Measurements from ENCODE around the gene ZBTB8A.

GRCh38 chr1:32580348-32581017 is 41.3 kb downstream of the ZBTB8A start:
- TF ChIP-seq, protein P1, sequence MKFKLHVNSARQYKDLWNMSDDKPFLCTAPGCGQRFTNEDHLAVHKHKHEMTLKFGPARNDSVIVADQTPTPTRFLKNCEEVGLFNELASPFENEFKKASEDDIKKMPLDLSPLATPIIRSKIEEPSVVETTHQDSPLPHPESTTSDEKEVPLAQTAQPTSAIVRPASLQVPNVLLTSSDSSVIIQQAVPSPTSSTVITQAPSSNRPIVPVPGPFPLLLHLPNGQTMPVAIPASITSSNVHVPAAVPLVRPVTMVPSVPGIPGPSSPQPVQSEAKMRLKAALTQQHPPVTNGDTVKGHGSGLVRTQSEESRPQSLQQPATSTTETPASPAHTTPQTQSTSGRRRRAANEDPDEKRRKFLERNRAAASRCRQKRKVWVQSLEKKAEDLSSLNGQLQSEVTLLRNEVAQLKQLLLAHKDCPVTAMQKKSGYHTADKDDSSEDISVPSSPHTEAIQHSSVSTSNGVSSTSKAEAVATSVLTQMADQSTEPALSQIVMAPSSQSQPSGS (IDR thresholded peaks at IDR 0.05; ENCODE audit: low read length): no peak
- TF ChIP-seq, protein P2, sequence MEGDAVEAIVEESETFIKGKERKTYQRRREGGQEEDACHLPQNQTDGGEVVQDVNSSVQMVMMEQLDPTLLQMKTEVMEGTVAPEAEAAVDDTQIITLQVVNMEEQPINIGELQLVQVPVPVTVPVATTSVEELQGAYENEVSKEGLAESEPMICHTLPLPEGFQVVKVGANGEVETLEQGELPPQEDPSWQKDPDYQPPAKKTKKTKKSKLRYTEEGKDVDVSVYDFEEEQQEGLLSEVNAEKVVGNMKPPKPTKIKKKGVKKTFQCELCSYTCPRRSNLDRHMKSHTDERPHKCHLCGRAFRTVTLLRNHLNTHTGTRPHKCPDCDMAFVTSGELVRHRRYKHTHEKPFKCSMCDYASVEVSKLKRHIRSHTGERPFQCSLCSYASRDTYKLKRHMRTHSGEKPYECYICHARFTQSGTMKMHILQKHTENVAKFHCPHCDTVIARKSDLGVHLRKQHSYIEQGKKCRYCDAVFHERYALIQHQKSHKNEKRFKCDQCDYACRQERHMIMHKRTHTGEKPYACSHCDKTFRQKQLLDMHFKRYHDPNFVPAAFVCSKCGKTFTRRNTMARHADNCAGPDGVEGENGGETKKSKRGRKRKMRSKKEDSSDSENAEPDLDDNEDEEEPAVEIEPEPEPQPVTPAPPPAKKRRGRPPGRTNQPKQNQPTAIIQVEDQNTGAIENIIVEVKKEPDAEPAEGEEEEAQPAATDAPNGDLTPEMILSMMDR (IDR thresholded peaks at IDR 0.05; ENCODE audit: control extremely low read depth in 1 of 3, insufficient read depth in 1 of 3, low read depth in 1 of 3, low read length in 3 of 3): no peak
- no peak for TF ChIP-seq POLR2A (IDR thresholded peaks at IDR 0.05; ENCODE audit: control extremely low read depth in 1 of 2, low read depth in 2 of 2, low read length in 2 of 2)
